GM12864 (cell line): Measurements from ENCODE around the gene NHS.

ENCODE experiments used
- DNase-seq: peaks from one replicate; pipeline ENCODE4 v3.0.0-alpha.2; 2011; ENCODE audit warnings: low read depth
- H3K4me3 ChIP-seq: 2 replicates; pipeline ENCODE4 v1.5.1; 2011; ENCODE audit warnings: mild to moderate bottlenecking, low read depth, low read length, control low read depth
- TF ChIP-seq, protein P1 (sequence below): IDR thresholded peaks from 2 replicates; pipeline ENCODE4 v1.5.1; 2011; ENCODE audit warnings: low read depth, mild to moderate bottlenecking, moderate library complexity, low read length, control low read depth, inconsistent platforms; ENCODE audit errors: missing control alignments

The NHS gene

GRCh38 chrX:17374619-17375366 is at the start of gene NHS:
TSS of gene NHS (plus strand) at chrX:17375200. CDS start at chrX:17375758, 558 bp downstream.
- no peak for DNase-seq
- H3K4me3 ChIP-seq: no peak within 1 kb of the TSS
- TF ChIP-seq, protein P1, sequence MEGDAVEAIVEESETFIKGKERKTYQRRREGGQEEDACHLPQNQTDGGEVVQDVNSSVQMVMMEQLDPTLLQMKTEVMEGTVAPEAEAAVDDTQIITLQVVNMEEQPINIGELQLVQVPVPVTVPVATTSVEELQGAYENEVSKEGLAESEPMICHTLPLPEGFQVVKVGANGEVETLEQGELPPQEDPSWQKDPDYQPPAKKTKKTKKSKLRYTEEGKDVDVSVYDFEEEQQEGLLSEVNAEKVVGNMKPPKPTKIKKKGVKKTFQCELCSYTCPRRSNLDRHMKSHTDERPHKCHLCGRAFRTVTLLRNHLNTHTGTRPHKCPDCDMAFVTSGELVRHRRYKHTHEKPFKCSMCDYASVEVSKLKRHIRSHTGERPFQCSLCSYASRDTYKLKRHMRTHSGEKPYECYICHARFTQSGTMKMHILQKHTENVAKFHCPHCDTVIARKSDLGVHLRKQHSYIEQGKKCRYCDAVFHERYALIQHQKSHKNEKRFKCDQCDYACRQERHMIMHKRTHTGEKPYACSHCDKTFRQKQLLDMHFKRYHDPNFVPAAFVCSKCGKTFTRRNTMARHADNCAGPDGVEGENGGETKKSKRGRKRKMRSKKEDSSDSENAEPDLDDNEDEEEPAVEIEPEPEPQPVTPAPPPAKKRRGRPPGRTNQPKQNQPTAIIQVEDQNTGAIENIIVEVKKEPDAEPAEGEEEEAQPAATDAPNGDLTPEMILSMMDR: no peak

GRCh38 chrX:17328837-17329236 is 46.2 kb upstream of the NHS start:
- TF ChIP-seq, protein P1: no peak
- H3K4me3 ChIP-seq: no peak overlapping the region
- DNase-seq: no peak

DNA sequence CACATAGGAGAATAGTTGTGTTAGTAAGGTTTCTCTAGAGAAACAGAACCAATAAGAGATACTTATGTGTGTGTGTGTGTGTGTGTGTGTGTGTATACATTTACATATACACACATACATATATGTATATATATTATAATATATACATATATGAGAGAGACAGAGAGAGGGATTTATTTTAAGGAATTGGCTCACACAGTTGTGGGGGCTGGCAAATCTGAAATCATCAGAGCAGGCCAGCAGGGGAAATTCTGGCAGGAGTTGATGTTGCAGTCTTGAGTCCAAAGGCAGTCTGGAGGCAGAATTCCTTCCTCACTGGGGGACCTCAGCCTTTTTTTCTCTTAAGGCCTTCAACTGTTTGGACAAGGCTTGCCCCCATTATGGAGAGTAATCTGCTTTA is 38.6 kb upstream of the NHS start:
- TF ChIP-seq, protein P1: no peak

DNA sequence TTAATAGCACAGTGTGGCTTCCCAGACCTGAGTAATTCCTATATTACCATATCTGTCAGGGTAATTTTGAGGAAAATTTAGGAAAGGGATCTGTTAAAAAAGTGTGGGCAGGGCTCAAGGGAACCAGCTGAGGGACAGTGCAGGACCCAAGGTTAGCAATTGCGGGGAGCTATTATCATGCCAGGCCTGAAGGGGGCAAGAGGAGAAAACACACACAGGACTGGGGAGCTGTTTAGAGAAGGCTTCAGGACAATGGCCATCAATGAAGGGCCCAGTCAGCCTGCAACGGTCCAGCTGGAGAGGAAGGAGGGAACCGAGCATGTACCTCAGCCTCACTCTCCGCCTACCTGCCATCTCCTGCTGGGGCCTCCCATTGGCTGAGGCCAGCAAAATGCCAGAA is 19.0 kb upstream of the NHS start:
- TF ChIP-seq, protein P1: no peak
- DNase-seq: no peak
- no peak overlapping the region for H3K4me3 ChIP-seq

More for the DNA sequence above, 38.6 kb upstream of the NHS start:
- DNase-seq: no peak
- H3K4me3 ChIP-seq: no peak overlapping the region

GRCh38 chrX:17359500-17359899 is 15.5 kb upstream of the NHS start:
- TF ChIP-seq, protein P1: no peak
- no peak overlapping the region for H3K4me3 ChIP-seq
- DNase-seq: no peak

- no peak for DNase-seq
- no peak overlapping the region for H3K4me3 ChIP-seq
- TF ChIP-seq, protein P1: peak; percentile 35
These were observed 13.4 kb upstream of the NHS start for GRCh38 chrX:17361620-17362019.

DNA sequence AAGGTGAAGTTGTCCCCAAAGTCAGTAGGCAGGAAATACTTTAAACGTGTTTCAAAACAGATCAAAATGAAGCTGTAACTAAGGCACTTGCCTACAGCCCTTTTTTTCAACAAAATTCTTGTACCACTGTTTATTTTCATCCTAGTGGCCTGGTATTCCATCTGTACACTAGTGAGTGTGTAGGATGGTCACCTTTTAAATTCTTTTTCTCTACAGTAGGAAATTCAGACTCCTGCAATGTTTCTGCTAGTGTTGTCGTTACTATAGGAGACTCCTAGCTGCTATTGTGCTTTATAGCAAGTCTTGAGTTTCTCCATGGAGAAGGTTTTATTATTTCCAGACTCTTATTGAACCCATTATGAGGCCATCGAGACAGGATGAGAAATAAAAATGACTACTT is 7.0 kb upstream of the NHS start:
- TF ChIP-seq, protein P1: no peak
- no peak overlapping the region for H3K4me3 ChIP-seq

More for the DNA sequence above, 7.0 kb upstream of the NHS start:
- no peak for DNase-seq
